SIG-M5 treated with dmso at 0.1 percent for 504 hours (cell line): ENCODE results near the gene SHB.
A peak's percentile ranks its signal among the peaks of the same experiment; 100 is the strongest.
"Not testable (repeated sequence)": the region's sequence is repeated elsewhere in the genome, so short reads cannot be mapped to it uniquely, and the experiment has no call there.

Experiments used
- DNase-seq: peaks from one replicate; lab custom pipeline; 2025; ENCODE audit not compliant: unreplicated experiment; lab: John Stamatoyannopoulos, UW

Gene SHB

DNA sequence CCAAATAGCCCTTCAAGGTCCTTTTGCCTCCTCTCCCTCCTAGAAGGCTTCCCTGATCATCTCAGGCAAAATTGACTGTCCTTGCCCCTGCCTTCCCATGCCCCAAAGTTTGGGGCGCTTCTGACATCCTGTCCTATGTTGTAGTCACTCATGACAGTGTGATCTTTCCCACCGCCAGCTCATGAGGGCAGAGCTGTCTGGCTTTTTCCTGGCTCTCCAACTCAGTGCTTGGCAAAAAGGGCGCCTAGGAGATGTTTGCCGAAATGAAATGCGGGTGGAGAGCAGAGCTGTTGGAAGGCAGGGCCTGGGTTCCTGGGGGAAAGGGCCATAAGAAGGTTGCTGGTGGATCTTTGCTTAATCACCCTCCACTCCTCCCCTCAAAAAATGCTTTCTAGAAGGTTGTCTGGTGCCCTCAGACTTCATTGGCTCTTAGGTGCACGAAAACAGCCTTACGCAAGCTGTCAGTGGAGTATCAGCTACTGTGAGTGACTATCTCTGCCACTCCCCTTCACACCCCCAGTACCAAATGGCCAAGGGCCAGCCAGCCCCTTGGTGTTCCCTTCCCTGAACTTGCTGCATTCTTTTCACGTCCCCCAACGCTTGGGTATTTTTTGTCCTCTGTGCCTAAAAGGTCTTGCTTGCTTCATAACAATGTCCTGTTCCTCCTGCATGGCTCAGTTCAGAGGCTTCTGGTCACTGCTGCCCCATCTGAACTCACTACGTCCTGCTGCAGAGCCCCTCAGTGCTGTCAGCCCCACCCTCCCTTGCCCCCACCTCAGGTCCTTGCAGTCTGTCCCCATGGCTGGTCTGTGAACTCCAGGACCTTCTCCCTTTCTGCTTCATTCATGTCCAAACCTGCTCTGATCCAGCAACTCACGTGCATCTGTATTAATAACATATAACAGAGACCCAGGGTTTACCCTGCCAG is 162.5 kb downstream of the SHB start:
- no peak for DNase-seq

DNA sequence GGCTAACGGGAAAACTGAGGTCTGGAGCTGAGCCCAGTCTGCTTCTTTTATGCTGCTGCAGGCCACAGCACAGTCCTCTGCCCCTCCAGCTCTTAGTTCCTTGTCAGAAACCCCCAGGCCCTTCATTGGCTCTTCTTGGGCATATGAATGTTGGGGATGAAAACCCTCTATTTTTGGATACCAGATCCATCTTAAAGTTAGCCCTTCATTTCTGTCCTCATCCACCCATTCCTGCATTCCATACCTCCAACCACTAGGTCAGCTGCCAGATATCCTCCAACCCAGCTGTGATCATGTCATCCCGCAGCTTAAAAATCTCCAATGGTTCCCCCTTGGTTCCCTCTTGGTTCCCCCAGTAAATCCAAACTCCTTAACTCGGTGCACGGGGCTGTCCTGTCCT is 163.3 kb downstream of the SHB start:
- DNase-seq: no peak

DNA sequence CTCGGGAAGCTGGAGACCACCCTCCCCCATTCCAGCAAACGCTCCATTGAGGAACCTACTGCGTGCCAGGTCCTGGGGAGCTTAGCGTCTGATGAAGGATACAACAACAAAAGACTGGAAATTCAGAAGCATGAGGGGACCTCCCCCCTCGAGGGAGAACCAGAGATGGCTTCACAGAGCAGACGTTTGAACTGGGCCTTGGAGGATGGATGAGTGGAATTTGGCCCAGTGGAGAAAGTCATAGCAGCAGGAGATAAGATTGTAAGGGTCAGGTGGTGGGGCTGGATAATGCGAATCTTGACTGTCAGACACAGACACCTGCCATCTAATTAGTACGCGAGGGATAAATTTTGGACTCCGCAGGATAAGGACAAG is 163.9 kb downstream of the SHB start:
- no peak for DNase-seq

DNA sequence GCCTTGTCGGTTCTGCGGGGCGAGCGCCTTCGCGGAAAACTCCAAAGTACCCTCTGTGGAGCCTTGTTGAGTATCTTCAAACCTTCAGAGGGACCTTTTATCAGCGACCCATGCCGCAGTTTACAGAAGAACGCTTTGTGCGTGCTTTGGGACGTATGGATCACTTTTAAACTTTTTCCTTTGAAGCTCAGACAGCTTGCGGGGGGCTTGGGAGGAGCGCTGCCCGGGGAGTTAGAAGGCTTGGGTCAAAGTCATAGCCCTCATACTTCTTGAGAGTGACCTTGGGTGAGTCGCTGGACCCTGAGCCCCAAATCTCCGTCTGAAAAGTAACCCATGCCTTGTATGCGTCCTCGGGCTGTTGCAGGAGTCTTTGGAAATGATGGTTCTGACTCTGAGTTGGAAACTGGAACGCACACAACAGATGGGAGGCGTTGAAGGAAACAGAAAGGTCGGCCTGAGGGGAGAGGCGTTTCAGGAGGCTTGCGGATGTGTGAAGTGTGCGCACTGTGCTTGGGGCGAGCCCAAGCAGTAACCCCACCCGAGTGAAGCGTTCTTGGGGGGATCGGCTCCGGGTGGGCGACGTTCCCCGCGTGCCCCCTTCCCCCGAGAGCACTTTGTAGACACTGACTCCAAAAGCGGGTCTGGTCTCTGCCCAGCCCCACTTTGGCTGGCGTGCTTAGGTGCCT is 164.4 kb downstream of the SHB start:
- DNase-seq: no peak

DNA sequence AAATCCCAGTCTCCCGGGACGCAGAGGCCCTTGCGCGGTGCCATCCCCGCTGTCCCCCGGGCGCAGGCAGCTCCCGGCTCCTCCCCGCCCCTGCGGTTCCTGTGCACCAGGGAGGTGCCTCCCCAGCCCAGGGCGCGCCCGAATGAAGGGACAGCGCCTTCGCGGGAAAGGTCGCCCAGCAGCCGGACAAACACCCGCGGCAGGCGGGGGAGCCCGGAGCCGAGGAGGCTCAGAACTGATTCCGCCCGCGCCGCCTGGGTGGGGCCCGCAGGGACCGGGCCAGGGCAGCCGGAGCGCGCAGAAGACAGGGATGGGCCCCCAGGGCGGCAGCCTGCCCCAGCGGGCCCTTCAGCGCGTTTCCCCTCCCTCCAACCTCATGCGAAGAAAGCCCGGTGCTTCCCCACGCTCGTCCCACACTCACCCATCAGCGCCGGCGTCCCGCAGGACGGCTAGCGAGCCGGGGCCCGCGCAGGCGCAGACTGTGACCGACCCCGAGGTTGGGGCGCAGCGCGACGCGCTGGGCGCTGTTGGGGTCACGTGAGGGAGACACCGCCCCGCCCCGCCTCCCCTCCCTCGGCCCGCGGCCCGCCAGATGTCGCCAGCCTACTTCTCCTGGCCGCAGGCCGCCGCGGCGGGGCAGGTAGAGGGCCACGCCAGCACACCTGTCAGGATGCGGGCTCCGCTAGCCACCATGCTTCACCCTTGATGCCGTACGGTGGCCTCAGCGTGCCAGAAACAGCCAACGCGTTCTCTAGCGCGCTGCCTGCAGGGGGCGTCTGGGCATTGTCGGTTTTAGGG is 165.2 kb downstream of the SHB start, which contains the start of gene SLC25A51:
Gene SLC25A51 (minus strand): TSS at position 481 of the 798 bp plus-strand sequence. CDS start 15,577 bp downstream, outside the sequence.
- DNase-seq: peak; percentile 76

DNA sequence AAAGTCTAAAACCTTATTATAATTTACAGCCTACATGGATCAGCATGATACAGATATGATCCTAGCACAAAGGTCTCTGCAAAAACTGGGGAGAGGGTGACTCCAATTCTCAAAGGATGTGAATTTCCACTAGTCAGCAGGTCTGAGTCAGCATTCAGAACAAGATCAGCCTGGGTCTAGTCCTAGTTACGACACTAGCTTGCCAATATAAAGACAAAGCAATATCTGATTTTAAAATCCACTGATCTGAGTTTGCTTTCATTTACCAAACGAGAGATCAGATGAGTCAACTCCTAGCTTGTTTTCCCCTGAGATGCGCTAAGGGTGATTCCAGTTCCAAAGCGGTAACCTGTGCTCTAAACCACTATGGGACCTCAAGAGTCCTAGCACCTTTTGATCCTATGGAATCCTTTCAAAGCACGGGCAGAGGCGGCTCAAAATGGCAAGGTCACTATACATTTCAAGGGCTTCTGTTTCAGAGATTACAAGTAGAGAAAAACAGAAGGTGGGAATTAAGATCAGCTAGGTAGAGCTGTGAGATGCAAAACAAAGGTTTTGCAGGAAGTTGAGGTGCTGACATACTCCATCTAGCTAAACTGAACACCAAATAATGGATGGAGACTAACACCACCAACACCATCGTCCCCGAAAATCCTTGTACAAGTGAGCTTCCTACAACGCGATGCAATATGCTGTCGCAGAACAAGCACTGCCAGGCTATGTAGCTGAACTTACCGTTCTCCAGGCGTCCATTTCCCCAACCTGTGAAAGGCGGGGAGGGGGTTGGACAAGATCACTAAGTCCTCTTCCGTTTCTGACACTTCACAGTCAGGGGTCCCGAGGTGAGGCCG is 166.0 kb downstream of the SHB start:
- DNase-seq: peak; percentile 43

DNA sequence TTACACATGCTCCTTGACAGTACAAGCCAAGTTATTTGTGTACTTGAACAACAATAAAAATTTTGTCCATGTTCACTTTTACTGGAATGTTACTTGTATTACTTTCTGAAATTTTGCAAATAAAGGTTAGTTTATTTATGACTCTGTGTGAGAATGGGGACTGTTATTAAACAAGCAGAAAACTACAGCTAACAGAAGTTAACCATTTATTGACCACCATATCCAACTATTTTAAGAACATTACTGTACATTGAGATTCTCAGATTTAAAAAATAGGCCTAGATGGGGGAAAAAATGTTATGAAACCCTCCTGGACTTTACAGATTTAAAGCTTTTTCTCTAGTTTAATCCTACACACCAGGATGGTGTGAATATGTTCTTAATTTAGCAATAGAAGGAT is 166.9 kb downstream of the SHB start:
- DNase-seq: no peak

DNA sequence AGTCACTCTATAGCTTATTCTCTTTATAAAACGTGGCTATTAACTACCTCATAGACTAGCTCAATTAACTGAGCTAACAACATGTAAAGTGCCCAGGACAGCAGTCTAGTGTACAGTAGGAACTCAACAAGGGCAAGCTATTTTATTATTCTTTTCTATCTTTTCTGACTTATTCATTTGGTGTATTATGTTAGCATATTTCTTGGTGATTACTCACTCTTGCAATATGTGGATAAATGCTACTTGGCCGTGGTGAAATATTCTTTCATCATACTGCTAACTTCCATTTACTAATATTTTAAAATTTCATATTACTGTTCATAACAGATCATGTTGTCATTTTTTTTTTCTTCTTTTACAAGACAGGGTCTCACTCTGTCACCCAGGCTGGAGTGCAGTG is 170.0 kb downstream of the SHB start:
- no peak for DNase-seq

DNA sequence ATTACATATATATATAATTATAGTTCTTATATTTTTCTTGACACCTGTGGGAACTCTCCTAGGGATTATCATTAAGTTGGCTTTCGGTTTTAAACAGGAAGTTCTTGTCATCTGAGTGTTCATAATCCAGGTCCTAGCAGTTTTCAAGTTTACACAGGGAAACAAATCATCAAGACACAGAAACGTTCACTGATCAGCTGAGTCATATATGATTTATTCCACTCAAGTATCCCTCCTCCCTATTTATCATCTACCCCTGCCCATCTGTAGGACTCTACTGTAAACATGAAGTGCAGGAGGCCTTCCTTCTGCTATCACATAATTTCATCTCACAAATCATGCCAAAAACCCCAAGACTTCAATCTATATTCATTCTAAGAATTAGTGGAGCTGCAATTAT is 171.4 kb downstream of the SHB start:
- no peak for DNase-seq

DNA sequence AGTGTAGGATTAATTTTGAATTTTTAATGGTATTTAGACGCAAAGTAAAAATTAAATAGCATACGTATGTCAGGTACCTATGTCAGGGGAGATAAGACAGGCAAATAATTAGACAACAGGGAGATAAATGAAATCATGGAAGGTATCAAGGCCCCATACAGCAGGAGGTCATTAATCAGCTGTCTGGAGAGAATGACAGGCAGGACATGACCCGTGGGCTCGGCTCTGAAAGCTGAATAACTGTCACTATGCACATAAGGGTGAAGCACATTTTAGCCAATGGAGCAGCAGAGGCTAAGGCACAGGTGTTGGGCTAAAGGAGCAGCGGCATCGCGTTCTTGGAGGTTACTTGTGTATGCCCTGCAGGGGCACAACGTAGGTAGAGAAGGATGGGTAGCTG is 177.0 kb downstream of the SHB start:
- DNase-seq: no peak

DNA sequence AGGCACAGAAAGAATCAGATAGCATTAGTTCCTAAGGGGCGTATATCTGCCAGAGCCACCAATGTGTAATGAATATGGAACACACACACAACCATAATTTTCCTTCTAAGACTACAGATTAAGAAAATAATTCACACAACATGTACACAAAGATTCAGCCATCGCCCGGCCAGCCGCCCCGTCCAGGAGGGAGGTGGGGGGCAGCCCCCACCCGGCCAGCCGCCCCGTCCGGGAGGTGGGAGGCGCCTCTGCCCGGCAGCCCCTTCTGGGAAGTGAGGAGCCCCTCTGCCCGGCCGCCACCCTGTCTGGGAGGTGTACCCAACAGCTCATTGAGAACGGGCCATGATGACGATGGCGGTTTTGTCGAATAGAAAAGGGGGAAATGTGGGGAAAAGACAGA is 178.0 kb downstream of the SHB start:
- not testable (repeated sequence) for DNase-seq

DNA sequence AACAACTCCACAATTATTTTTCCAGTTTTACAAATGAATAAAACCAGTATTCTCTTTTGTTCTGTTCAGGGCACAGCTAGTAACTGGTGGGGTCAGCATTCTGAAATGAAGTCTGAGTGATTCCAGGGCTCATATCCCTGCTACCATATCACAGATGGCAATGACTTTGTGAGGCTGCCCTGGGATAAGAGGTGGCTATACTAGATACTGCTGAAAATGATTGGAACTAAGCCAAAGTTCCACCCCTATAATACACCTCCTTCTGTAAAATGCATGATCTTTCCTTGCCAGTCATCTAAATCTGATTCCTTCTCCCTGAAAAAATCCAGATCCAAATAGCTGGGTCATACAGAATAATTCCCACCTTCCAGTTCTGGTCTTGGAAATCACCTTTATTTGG is 179.5 kb downstream of the SHB start:
- DNase-seq: no peak

DNA sequence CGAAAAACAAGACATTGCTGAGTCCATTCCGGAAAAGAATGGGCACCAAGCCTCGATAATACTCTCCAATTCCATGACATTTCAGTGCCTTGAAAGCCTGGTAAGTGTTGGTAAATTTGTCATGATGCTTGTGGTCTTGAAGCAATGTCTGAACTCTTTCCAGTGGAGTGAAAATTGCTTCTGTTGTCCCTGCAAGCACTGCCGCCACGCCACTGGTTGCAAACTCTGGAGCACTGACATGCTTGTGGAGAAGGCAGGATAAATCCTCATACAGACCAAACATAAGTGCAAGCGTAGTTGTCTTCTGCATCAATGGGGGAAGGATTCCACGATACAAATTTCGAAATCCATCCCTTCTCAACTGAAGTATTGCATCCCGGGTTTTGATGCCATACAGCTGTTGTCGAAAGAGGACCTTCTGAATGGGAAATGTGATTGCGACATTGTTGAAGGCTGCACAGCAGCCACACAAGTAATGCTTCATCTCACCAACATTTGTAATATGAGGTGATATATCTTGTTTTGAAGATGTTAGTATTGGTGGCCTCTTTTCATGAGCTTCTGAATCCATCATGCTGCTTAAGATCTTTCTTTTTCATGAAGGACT is 180.9 kb downstream of the SHB start:
- DNase-seq: peak; percentile 67

DNA sequence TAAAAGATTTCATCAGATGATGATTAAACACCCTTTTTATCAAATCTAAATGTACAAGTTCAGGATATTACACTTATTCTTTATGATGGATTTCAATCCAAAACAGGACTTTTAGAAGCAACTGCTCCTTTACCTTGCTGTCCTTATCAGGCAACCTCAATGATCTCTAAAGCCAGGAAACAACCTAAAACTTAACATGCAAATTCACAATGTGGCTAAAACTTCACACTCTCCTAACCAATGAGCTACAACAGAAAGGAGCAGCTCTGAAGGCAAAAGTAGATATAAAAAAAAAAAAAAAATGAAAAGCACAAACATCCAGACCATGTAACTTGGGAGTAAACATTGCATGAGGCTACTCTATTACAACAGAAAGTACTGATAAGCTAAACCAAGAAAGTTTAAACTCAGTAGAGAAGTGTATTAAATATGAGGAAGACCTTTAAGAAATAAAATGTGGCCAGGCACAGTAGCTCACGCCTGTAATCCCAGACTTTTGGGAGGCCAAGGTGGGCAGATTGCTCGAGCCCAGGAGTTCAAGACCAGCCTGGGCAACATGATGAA is 188.0 kb downstream of the SHB start:
- DNase-seq: no peak

DNA sequence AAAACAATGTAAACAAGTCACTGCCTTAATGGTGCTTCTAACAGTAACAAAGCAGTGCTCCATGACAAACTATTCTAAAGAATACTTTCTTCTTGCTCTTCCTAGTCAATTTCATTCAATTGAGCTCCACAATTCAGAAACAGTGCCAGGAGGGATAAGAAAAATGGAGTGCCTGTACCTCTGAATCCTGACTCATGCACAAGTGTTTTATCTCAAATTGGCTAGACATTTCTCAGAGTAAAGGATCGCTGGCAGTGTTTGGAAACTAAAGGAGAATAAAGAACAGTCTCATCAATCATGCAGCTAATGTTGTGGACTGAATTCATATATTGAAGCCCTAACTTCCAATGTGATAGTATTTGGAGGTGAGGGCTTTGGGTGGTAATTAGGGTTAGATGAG is 192.7 kb downstream of the SHB start:
- DNase-seq: no peak

DNA sequence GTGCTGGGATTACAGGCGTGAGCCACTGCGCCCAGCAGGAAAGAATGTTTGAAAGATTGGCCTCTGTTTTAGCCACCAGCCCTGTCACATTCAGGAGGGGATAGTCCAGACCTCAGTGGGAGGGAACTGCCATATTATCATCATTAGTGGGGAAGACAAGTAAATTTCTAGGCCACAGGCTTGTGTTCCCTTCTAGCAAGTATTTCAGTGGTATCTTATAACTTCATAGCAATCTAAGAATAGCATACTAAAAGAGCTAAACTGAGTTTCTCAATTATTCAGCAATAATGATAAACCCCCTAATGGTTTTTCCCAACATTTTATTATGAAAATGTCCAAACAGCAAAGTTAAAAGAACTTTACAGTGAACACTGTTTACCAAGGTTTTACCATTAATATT is 195.1 kb downstream of the SHB start:
- no peak for DNase-seq

DNA sequence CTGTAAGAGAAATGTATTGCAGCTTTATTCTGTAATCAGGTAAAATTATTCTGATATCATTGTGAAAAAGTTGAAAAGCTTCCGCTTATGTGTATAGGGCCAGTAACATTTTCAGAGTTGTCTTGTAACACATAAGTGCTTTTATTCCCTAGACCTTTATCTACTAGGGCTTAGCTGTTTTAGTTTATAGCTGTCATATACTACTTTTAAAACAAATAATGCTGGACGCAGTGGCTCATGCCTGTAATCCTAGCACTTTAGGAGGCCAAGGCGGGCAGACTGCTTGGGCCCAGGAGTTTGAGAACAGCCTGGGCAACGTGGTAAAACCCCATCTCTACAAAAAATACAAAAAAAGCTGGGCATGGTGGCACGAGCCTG is 198.2 kb downstream of the SHB start:
- no peak for DNase-seq

DNA sequence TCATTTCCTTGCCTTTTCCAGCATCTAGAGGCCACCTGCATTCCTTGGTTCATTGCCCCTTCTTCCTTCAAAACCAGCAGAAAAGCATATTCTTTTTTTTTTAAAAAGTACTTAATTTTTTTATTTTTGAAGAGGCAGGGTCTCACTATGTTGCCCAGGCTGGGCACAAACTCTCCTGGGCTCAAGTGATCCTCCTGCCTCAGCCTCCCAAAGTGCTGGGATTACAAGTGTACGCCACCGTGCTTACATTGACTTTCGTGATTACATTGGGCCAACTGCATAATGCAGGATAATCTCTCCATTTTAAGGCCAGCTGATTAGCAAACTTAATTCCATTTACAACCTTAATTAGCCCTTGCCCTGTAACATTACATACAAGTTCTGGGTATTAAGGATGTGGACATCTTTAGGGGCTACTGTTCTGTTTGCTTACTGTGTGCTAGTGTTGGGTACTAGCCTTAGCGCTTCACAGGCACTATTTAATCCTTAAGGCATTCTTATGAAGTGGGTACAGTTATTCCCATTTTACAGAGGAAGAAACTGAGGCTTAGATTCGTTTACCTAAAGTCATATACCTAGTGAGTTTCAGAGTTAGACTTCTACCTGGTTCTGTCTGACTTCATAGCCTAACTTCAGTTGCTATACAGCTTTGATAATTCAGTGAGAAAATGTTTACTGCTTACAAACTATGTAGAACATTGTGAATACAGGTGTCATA is 198.8 kb downstream of the SHB start:
- no peak for DNase-seq
